ENCODE measurements around the gene PRAF2.

PRAF2 gene

GRCh38 chrX:49042581-49043219, 31.1 kb downstream of the PRAF2 start:
- no peak for DNase-seq (ENCODE audit: low spot score)

GRCh38 chrX:49041744-49042580, 31.8 kb downstream of the PRAF2 start:
- DNase-seq (ENCODE audit: low spot score), result no peak

- DNase-seq (ENCODE audit: low spot score), result no peak
These were observed 33.3 kb downstream of the PRAF2 start for GRCh38 chrX:49040376-49040955.

- DNase-seq (ENCODE audit: low spot score), result peak; percentile 46
These were observed 34.0 kb downstream of the PRAF2 start for GRCh38 chrX:49039598-49040375.

GRCh38 chrX:49037883-49038475, 35.8 kb downstream of the PRAF2 start:
- DNase-seq (ENCODE audit: low spot score), result no peak

- no peak for DNase-seq (ENCODE audit: low spot score)
These were observed 43.5 kb downstream of the PRAF2 start for GRCh38 chrX:49030283-49030682.

- DNase-seq (ENCODE audit: low spot score), result no peak
These were observed 43.9 kb downstream of the PRAF2 start for GRCh38 chrX:49029876-49030275.

Measured in CD4-positive, alpha-beta T cell treated with Interleukin-6 at 100 ng/mL for 8 hours (primary cell).